ENCODE measurements around the gene XYLT1.

XYLT1 gene

DNA sequence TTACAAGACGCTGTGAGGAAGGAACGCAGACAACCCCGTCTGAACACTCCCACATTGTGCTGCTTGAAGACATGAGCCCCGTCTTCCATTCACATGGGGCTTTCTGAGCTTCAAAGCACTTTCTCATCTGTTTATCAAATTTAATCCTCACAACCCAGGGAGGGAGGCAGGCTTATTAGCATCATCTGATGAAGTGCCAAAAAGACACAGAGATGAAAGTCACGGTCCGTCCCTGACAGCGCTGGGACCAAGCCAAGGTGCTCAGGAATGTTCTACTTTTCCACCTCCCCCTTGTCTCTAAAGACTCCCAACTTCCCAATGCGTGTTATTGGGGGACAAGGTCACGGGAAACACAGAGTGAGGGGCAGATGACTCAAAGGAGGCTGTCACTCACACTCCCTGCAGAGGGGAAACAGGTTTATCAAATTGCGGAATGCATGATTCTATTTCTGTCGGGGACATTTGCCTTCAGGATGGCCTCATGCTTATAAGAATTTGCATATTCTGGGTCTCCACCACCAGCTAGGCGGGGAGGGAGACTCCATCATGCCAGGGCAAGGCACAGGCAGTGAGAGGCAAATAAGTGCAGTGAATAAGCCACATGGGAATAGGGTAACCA is 10.7 kb downstream of the XYLT1 start:
- DNase-seq (ENCODE audit: low read depth), result no peak

DNA sequence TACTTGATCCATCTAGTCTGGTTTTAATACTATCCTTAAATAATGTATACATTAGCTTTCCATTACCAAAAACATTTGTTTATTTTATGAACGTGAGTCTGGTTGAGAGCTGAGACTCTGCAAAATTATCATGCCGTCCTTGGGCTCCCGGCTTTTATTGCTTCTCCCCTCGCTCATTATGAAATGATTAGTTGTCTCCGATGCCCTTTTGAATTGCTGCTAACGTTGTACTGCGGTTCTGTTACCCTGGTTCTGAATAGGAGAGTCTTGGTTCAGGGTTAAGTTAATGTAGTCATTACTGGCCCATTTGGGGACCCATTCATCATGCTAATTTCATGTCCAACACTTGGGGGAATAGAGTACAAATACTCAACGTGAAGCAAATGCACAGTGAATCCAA is 12.8 kb downstream of the XYLT1 start:
- H3K4me3 ChIP-seq (ENCODE audit: low read length), result no peak overlapping the region
- TF ChIP-seq, protein P1, sequence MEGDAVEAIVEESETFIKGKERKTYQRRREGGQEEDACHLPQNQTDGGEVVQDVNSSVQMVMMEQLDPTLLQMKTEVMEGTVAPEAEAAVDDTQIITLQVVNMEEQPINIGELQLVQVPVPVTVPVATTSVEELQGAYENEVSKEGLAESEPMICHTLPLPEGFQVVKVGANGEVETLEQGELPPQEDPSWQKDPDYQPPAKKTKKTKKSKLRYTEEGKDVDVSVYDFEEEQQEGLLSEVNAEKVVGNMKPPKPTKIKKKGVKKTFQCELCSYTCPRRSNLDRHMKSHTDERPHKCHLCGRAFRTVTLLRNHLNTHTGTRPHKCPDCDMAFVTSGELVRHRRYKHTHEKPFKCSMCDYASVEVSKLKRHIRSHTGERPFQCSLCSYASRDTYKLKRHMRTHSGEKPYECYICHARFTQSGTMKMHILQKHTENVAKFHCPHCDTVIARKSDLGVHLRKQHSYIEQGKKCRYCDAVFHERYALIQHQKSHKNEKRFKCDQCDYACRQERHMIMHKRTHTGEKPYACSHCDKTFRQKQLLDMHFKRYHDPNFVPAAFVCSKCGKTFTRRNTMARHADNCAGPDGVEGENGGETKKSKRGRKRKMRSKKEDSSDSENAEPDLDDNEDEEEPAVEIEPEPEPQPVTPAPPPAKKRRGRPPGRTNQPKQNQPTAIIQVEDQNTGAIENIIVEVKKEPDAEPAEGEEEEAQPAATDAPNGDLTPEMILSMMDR (IDR thresholded peaks at IDR 0.05; ENCODE audit: insufficient read depth, low read depth, low read length, missing control alignments), result no peak
- DNase-seq (ENCODE audit: low read depth), result no peak

More for the DNA sequence above, 10.7 kb downstream of the XYLT1 start:
- H3K4me3 ChIP-seq (ENCODE audit: low read length), result no peak overlapping the region
- TF ChIP-seq, protein P1 (IDR thresholded peaks at IDR 0.05; ENCODE audit: insufficient read depth, low read depth, low read length, missing control alignments), result no peak

DNA sequence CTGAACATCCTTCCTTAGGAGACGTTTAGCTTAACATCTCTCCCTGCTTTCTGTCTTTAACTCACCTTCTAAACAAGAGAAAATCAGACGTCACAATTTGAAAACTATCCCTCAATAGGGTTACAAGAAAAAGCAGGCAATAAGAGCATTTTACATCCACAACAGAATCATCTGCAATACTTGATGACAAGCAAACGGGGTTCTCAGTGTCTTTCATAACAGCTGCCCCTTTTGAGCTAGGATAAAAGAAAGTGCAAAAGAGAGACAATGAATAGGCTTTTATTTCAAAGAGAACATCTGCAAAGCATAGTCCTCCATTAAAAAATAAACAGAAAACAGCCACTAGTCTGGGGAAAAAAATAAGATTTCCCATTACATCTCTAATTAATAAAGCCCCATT is 13.2 kb downstream of the XYLT1 start:
- no peak overlapping the region for H3K4me3 ChIP-seq (ENCODE audit: low read length)
- TF ChIP-seq, protein P1 (IDR thresholded peaks at IDR 0.05; ENCODE audit: insufficient read depth, low read depth, low read length, missing control alignments), result no peak
- no peak for DNase-seq (ENCODE audit: low read depth)

DNA sequence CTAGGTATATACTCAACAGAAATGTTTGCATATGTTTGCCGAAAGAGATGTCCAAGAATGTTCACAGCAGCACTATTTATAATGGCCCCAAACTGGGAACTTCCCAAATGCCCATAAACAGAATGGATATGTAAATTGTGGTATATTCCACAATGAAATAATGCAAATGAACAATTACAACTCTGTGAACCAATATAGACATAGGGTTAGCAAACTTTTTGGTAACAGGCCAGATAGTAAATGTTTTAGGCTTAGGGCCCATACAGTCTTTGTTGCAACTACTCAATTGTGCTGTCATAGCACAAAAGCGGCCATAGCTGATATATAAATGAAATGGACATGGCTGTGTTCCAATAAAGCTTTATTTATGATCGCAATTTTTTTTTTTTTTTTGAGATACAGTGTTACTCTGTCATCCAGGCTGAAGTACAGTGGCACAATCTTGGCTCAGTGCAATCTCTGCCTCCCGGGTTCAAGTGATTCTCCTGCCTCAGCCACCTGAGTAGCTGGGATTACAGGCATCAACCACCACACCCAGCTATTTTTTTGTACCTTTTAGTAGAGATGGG is 16.5 kb downstream of the XYLT1 start:
- TF ChIP-seq, protein P1 (IDR thresholded peaks at IDR 0.05; ENCODE audit: insufficient read depth, low read depth, low read length, missing control alignments), result no peak
- H3K4me3 ChIP-seq (ENCODE audit: low read length), result no peak overlapping the region
- DNase-seq (ENCODE audit: low read depth), result no peak

DNA sequence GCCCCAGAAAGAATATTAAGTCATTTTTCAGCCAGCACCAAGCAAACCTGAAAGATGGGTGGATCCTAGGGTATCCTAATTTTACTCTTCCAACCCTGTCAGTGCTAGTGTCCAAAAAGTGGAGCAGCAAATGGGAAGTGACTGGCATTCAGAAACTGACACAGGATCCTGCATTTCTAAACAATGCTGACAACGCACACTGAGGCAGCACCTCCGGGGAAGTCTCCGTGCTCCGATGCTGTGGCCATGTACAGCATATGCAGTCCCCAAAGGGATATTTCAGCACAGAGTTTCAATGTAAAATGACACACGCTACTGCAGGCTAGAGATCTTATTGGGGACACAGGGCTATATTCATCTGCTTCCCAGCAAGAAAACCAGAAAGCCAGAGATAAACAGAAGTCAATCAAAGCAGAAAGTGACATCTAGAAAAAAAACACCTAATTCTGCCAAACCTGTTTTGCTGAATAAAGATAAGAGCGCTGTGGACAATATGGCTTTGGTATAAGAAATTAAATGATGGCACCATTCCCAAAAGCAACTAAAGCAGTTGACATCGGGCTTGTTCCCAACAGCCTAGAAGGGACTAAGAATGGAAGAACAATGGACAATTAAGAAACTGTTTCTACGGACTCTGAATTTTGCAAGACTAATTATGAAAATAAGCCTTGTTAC is 17.3 kb downstream of the XYLT1 start:
- H3K4me3 ChIP-seq (ENCODE audit: low read length), result no peak overlapping the region
- TF ChIP-seq, protein P1 (IDR thresholded peaks at IDR 0.05; ENCODE audit: insufficient read depth, low read depth, low read length, missing control alignments), result no peak
- no peak for DNase-seq (ENCODE audit: low read depth)

DNA sequence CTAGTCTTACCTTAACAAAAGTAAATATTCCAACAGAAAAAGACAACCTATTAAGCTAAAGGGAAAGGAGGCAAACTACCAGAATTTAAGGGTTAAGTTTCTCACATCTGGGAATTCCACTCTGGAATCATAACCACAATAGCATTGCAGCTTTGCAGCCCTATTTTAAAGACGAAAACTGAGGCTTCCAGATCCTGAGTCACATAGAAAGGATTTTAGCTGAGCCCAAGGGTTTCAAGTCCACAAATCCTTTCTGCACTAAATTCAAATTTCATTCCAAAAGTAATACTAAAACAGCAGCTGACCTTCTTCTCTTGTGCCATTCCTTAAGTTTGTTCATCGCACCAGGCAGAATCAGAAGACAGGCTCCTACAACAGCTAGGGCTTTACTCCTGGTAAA is 17.8 kb downstream of the XYLT1 start:
- H3K4me3 ChIP-seq (ENCODE audit: low read length), result no peak overlapping the region
- DNase-seq (ENCODE audit: low read depth), result no peak
- TF ChIP-seq, protein P1 (IDR thresholded peaks at IDR 0.05; ENCODE audit: insufficient read depth, low read depth, low read length, missing control alignments), result no peak
